ENCODE data around the gene TRIM8.

TRIM8 gene

GRCh38 chr10:102631525-102632393 lies 12.5 kb upstream of the TRIM8 start:
- no peak for DNase-seq

GRCh38 chr10:102632394-102633111 lies 11.7 kb upstream of the TRIM8 start:
- DNase-seq: peak in 1 of 58 donors; percentile 37

- no peak for DNase-seq
These were observed 11.0 kb upstream of the TRIM8 start for GRCh38 chr10:102633287-102633686.

GRCh38 chr10:102633848-102634247 lies 10.4 kb upstream of the TRIM8 start:
- no peak for DNase-seq

- DNase-seq: no peak
These were observed 9.6 kb upstream of the TRIM8 start for GRCh38 chr10:102634686-102635085.

- DNase-seq: no peak
These were observed 8.9 kb upstream of the TRIM8 start for GRCh38 chr10:102635377-102635776.

- DNase-seq: no peak
These were observed 4.7 kb upstream of the TRIM8 start for GRCh38 chr10:102639537-102639936.

GRCh38 chr10:102641402-102641801 lies 2.9 kb upstream of the TRIM8 start:
- no peak for DNase-seq

- peak; percentile 65 to 99 (median 98) for DNase-seq
These were observed 2.2 kb upstream of the TRIM8 start for GRCh38 chr10:102641880-102642735.

GRCh38 chr10:102642736-102643335 lies 1.4 kb upstream of the TRIM8 start:
- peak in 39 of 58 donors; percentile 31 to 84 (median 63) for DNase-seq

- DNase-seq: peak in 53 of 58 donors; percentile 24 to 91 (median 72)
These were observed 778 bp upstream of the TRIM8 start for GRCh38 chr10:102643336-102644065.

- DNase-seq: peak in 54 of 58 donors; percentile 41 to 90 (median 74)
These were observed 538 bp downstream of the TRIM8 start for GRCh38 chr10:102644646-102645387.

- DNase-seq: peak in 52 of 58 donors; percentile 34 to 88 (median 73)
These were observed 1.1 kb downstream of the TRIM8 start for GRCh38 chr10:102645388-102645740.

GRCh38 chr10:102645741-102646609 lies 1.7 kb downstream of the TRIM8 start:
- peak in 37 of 58 donors; percentile 42 to 82 (median 67) for DNase-seq

- DNase-seq: peak in 34 of 58 donors; percentile 16 to 69 (median 43)
These were observed 2.5 kb downstream of the TRIM8 start for GRCh38 chr10:102646610-102647442.

- no peak for DNase-seq
These were observed 3.4 kb downstream of the TRIM8 start for GRCh38 chr10:102647443-102648268.

Measured in anterior cingulate cortex (tissue), 58 donors.